GM06990 (cell line): Measurements from ENCODE around the gene CKM.

ENCODE experiments used
- DNase-seq: peaks from one replicate; pipeline ENCODE4 v3.0.0-alpha.2; 2011; ENCODE audit not compliant: insufficient read length; ENCODE audit errors: extremely low read depth
- H3K27me3 ChIP-seq: replicated peaks from 2 replicates; pipeline ENCODE4 v1.6.0; 2011; ENCODE audit warnings: low read length; ENCODE audit not compliant: control insufficient read depth, insufficient read depth
- H3K36me3 ChIP-seq: 2 replicates; pipeline ENCODE4 v1.5.1; 2011; ENCODE audit warnings: low read length; ENCODE audit not compliant: control insufficient read depth, insufficient read depth
- H3K4me3 ChIP-seq: replicated peaks from 2 replicates; pipeline ENCODE4 v1.5.1; 2011; ENCODE audit warnings: low read depth, mild to moderate bottlenecking, control low read depth, low read length
- TF ChIP-seq, protein P1 (sequence below): IDR thresholded peaks from 2 replicates; pipeline ENCODE4 v1.5.1; 2011; ENCODE audit warnings: low read length, control low read depth, mild to moderate bottlenecking, inconsistent platforms; ENCODE audit not compliant: insufficient read depth, poor library complexity, severe bottlenecking

Gene CKM

DNA sequence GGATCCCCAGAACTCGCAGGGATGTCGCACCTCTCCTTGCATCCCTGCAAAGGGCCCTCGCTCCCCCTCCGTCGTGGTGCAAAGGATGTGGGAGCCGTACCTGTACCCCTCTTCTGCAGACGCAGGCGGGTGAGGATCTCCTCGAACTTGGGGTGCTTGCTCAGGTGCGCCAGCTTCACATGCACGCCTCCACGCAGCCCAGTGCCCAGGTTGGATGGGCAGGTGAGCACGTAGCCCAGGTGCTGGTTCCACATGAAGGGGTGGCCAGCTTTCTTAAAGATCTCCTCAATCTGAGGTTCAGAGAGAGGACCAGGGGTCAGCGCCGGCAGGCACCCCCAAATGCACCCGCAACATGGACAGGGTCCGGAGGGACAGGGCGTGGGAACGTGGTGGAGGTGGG is 15.3 kb downstream of the CKM start:
- H3K4me3 ChIP-seq: no peak overlapping the region
- TF ChIP-seq, protein P1, sequence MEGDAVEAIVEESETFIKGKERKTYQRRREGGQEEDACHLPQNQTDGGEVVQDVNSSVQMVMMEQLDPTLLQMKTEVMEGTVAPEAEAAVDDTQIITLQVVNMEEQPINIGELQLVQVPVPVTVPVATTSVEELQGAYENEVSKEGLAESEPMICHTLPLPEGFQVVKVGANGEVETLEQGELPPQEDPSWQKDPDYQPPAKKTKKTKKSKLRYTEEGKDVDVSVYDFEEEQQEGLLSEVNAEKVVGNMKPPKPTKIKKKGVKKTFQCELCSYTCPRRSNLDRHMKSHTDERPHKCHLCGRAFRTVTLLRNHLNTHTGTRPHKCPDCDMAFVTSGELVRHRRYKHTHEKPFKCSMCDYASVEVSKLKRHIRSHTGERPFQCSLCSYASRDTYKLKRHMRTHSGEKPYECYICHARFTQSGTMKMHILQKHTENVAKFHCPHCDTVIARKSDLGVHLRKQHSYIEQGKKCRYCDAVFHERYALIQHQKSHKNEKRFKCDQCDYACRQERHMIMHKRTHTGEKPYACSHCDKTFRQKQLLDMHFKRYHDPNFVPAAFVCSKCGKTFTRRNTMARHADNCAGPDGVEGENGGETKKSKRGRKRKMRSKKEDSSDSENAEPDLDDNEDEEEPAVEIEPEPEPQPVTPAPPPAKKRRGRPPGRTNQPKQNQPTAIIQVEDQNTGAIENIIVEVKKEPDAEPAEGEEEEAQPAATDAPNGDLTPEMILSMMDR: no peak
- H3K36me3 ChIP-seq: no peaks in the 10 kb centered on the region
- no peak for DNase-seq
- H3K27me3 ChIP-seq: no peaks in the 10 kb centered on the region

DNA sequence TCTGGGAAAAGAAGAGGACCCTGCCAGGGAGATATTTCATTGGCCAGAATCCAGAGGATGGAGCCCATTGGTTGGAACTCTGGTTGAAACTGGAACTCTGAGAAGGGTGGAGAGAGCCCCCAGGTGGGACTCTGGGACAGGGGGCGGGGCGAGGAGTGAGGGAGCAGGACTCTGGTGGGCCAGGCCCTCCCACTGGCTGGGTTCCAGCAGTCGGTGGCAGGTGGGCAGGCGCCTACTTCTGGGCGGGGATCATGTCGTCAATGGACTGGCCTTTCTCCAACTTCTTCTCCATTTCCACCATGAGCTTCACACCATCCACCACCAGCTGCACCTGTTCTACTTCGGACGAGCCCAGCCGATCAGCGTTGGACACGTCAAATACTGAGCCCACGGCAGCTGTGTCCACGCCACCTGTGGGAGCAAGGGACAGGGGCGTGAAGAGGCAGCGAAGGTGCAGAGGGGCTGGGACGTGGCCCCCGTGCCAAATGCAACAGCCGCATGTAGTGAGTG is 16.1 kb downstream of the CKM start:
- DNase-seq: no peak
- no peaks in the 10 kb centered on the region for H3K27me3 ChIP-seq
- H3K36me3 ChIP-seq: no peaks in the 10 kb centered on the region
- H3K4me3 ChIP-seq: no peak overlapping the region
- TF ChIP-seq, protein P1: no peak

DNA sequence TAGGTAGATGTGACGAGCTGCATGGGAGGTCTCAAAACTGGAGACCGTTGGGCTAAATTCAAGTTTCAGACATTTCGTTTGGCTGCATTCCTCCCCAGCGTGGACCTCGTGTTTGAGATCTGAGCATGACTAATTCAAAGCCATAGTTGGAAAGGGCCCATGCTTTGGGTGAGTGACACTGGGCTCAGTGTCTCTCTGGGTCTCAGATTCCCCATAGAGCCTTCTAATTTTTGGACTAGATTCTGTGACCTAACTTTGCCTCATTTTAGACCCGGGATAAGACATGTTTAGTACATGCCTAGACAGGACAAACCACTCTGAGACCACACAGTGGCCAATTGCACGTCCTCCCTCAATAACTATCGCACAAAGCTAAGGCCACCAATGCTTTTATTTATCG is 16.6 kb downstream of the CKM start:
- no peak overlapping the region for H3K4me3 ChIP-seq
- no peaks in the 10 kb centered on the region for H3K36me3 ChIP-seq
- TF ChIP-seq, protein P1: no peak
- no peaks in the 10 kb centered on the region for H3K27me3 ChIP-seq
- DNase-seq: no peak

DNA sequence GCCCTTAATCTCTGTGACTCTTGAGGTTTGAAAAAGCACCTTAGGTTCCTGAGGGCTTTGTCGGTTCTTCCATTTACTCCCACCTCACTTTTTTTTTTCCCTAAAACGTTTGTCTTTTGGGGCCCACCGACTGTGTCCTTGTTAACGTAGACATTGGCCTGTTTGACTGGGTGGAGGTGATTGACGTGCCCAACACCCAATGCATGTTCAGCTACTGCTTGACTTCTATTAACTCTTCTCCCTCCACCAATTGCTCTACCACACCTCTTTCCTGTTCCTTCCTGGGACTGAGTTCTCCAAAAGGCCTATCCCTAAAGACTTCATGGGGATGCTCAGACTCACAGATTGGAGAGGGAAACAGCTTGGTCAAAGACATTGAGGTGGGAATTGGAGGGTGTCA is 17.3 kb downstream of the CKM start:
- H3K4me3 ChIP-seq: no peak overlapping the region
- no peak for DNase-seq
- TF ChIP-seq, protein P1: no peak
- no peaks in the 10 kb centered on the region for H3K36me3 ChIP-seq
- H3K27me3 ChIP-seq: no peaks in the 10 kb centered on the region

DNA sequence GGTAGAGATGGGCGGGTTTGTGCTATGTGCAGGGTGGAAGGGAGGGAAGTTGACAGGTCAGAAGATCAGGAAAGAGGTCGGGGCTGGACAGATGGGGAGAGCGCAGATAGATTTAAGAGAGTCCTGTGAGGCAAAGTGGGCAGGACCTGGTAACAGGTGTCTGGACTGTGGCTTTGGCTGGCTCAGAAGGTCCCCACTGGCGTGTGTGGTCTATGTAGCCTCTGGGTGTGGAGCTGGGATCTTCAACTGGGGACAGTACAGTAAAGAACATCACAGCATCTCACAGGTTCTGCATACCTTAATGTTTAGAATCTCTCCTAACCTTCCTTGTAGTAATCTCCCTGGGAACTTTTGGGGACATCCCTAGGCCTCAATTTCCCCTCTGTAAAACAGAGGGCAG is 17.7 kb downstream of the CKM start:
- no peak overlapping the region for H3K4me3 ChIP-seq
- TF ChIP-seq, protein P1: no peak
- DNase-seq: no peak
- H3K27me3 ChIP-seq: no peaks in the 10 kb centered on the region
- no peaks in the 10 kb centered on the region for H3K36me3 ChIP-seq
